Transverse colon (tissue), 4 donors: ENCODE results near the gene LGI1. TPM values are rescaled to one million over a fixed set of nuclear protein-coding genes. Genes with fewer than 3 reads are reported as not detected.

Source experiments
- DNase-seq: peaks from one replicate; pipeline ENCODE4 v3.0.0-alpha.2; 2019
- H3K27ac ChIP-seq, 4 donors: fragments of 200-600 bp; sonication (generic); 2 replicates each; pipeline ENCODE4 v1.5.1; 2016 to 2018; ENCODE audit warnings: inconsistent platforms in 4 of 4
- H3K27me3 ChIP-seq: fragments of 200-600 bp; sonication (generic); 2 replicates; pipeline ENCODE4 v1.5.1; 2017; ENCODE audit warnings: inconsistent platforms
- H3K36me3 ChIP-seq, 4 donors: fragments of 200-600 bp; sonication (generic); 2 replicates each; pipeline ENCODE4 v1.5.1; 2017 to 2019; ENCODE audit warnings: inconsistent platforms in 4 of 4
- H3K4me1 ChIP-seq, 4 donors: fragments of 200-600 bp; sonication (generic); 2 replicates each; pipeline ENCODE4 v1.5.1; 2017 to 2020; ENCODE audit warnings: inconsistent platforms in 4 of 4
- H3K4me3 ChIP-seq, 4 donors: fragments of 200-600 bp; sonication (generic); 1 replicate in 1 of 4; 2 replicates in 3 of 4; pipeline versions ENCODE4 v1.5.1 to v1.6.1; 2017 to 2019; ENCODE audit warnings: inconsistent platforms in 4 of 4
- H3K9me3 ChIP-seq, 2 donors: fragments of 200-600 bp; sonication (generic); 2 replicates each; pipeline ENCODE4 v1.5.1; 2017 to 2019; ENCODE audit warnings: inconsistent platforms in 2 of 2
- EP300 ChIP-seq: sonication (generic); formaldehyde crosslinking; IDR thresholded peaks from one replicate; pipeline ENCODE4 v1.6.1; 2017; ENCODE audit warnings: antibody characterized with exemption, low read depth
- POLR2A ChIP-seq: fragments of 450-650 bp; IDR thresholded peaks from one replicate; pipeline ENCODE4 v1.6.1; 2016; ENCODE audit warnings: antibody characterized with exemption, mild to moderate bottlenecking, moderate library complexity
- POLR2AphosphoS5 ChIP-seq, 3 donors: sonication (generic); formaldehyde crosslinking; IDR thresholded peaks; one replicate each; pipeline ENCODE4 v1.6.1; 2016; ENCODE audit warnings: antibody characterized with exemption in 3 of 3
- WGBS, 2 donors: methylation state at CpG; one replicate each; pipeline ENCODE4 v1.1.5; 2018; ENCODE audit warnings: low coverage in 1 of 2; 5-methylcytosine and 5-hydroxymethylcytosine counted together
- in situ Hi-C, 4 donors: fragments of 200-750 bp; cut with MboI; loops; one replicate each; pipeline versions ENCODE4 v1.15.0 to v1.15.1; 2017; ENCODE audit warnings: low sequenced_read_pairs in 3 of 4, low pct_ligation_motif_present in 1 of 4, low pct_unique_long_range_greater_than_20kb in 1 of 4
- intact Hi-C: fragments of 100-400 bp; cut with DNase I; formaldehyde crosslinking; loops from one replicate; pipeline ENCODE4 v1.15.1; 2023; ENCODE audit warnings: low total_unique reads
- total RNA-seq, 4 donors: library from RNA; depleted of rRNA; stranded (reverse); fragments of >200 nt; gene quantifications; one replicate each; pipeline ENCODE4 v1.1.0, GENCODE V29; 2016
- TF ChIP-seq, protein P1 (sequence below), 5 experiments: fragments of 200-600 bp in 3 of 5; fragments of 450-650 bp in 2 of 5; sonication (generic) in 3 of 5; IDR thresholded peaks; 1 replicate in 2 of 5; 2 replicates in 3 of 5; pipeline ENCODE4 v1.5.1; 2016 to 2017; ENCODE audit warnings: antibody characterized with exemption in 5 of 5, inconsistent platforms in 3 of 5, mild to moderate bottlenecking in 2 of 5, moderate library complexity in 1 of 5

LGI1 gene
- 1 to 10 TPM in 2 of 4 donors, not detected in 2; 1.1 to 2.4 TPM for total RNA-seq

DNA sequence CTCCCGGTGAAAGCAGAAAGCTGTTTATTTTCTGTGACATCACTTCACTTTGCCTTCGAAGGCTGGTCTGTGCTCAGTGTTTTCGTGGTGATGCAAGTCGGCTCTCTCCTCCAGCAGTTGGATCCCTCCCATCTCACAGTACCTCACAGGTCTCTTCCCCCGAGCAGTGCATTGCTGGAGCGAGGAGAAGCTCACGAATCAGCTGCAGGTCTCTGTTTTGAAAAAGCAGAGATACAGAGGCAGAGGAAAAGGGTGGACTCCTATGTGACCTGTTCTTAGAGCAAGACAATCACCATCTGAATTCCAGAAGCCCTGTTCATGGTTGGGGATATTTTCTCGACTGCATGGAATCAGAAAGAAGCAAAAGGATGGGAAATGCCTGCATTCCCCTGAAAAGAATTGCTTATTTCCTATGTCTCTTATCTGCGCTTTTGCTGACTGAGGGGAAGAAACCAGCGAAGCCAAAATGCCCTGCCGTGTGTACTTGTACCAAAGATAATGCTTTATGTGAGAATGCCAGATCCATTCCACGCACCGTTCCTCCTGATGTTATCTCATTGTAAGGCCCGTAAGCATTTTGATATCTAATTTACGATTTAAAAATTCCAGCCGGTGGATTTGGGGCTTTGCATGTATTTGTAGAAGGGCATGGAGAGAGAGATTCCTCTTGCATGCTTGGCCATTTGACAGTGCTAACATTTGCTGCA is at the start of gene LGI1:
Gene LGI1, plus strand, starts transcription at position 136 of the 707 bp plus-strand sequence. Its CDS starts 209 bp downstream, at position 345.
- in situ Hi-C loops (no loop called here), intact Hi-C loops (no loop called here)
- TF ChIP-seq, protein P1, sequence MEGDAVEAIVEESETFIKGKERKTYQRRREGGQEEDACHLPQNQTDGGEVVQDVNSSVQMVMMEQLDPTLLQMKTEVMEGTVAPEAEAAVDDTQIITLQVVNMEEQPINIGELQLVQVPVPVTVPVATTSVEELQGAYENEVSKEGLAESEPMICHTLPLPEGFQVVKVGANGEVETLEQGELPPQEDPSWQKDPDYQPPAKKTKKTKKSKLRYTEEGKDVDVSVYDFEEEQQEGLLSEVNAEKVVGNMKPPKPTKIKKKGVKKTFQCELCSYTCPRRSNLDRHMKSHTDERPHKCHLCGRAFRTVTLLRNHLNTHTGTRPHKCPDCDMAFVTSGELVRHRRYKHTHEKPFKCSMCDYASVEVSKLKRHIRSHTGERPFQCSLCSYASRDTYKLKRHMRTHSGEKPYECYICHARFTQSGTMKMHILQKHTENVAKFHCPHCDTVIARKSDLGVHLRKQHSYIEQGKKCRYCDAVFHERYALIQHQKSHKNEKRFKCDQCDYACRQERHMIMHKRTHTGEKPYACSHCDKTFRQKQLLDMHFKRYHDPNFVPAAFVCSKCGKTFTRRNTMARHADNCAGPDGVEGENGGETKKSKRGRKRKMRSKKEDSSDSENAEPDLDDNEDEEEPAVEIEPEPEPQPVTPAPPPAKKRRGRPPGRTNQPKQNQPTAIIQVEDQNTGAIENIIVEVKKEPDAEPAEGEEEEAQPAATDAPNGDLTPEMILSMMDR (IDR thresholded peaks at IDR 0.05): no peak
- no peak for TF ChIP-seq EP300
- TF ChIP-seq POLR2A: no peak
- TF ChIP-seq POLR2AphosphoS5 (IDR thresholded peaks at IDR 0.05): no peak
- Histone ChIP-seq H3K4me1 (peaks cover 0 to 14% (median 6%) of the 10 kb centered on the region in 4 donors), H3K27ac (peak within 1 kb of the TSS; percentile 1 to 62 (median 34)), H3K36me3 (no peaks in the 10 kb centered on the region), H3K27me3 (peaks cover 3% of the 10 kb centered on the region), H3K4me3 (peak within 1 kb of the TSS in 2 of 4 donors; percentile 8 to 12), H3K9me3 (no peaks in the 10 kb centered on the region)
- no peak for DNase-seq
- 58 to 63% methylated on average over 8 to 16 of the region's 16 CpGs for WGBS, 2 donors

DNA sequence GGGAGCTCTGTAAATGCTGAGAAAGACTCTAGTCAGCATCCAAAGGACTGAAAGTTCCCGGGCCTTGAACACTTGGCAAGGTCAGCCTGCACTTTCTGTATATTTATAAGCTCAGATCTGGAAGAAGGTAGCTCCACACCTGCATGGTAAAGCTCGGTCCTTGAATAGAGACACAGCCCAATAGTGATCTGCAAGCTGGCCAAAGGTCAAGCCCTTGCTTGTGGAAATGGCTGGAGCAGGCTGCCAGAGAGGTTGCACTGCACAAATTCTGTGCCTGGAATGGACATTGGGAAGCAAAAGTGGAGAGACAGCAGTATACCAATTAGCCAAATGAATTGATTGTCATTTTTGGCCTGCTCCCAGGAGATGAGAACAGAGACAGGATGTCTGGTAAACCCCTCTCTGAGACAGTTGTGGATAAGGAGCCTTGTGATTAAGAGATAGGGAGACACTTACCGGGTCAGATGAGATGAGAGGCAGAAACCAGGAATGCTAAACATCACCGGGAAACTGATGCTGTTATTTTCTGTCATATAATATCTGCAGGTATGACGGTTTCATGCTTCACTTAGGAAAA is 47.3 kb upstream of the LGI1 start:
- no peaks in the 10 kb centered on the region for H3K27me3 ChIP-seq
- DNase-seq: no peak
- 60 to 72% methylated on average over 3 to 5 of the region's 5 CpGs for WGBS, 2 donors
- in situ Hi-C loops (no loop called here), intact Hi-C loops (no loop called here)
- TF ChIP-seq, protein P1 (IDR thresholded peaks at IDR 0.05): no peak
- TF ChIP-seq EP300 (no peak), POLR2A (no peak), POLR2AphosphoS5 (IDR thresholded peaks at IDR 0.05) (no peak)
- no peak overlapping the region for H3K4me3 ChIP-seq
- no peaks in the 10 kb centered on the region for H3K9me3 ChIP-seq
- H3K4me1 ChIP-seq: no peaks in the 10 kb centered on the region
- no peak overlapping the region for H3K27ac ChIP-seq
- no peaks in the 10 kb centered on the region for H3K36me3 ChIP-seq

DNA sequence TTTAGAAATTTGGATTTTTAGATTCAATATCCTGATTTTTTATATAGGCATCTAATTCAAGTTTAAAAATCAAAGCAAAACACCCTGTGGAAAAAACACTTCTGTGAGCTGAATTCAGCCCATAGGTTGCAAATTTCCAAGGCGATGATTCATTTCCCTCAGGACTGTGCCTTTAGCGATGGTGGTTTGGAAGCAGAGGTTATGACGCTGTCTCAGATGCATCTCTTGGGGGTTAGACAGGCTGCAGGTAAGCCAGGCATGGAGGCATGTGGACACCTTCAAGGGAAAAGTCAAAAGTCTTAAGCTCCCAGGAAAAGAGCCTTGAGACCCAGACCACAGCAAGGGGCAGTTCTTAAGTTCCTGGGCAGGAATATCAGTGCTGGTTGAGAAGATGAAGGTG is 45.8 kb upstream of the LGI1 start:
- in situ Hi-C loops: no loop called here
- 55% methylated on average over 3 of the region's 3 CpGs; no CpG with 5 or more reads in 1 of the 2 donors for WGBS, 2 donors
- DNase-seq: no peak
- TF ChIP-seq POLR2AphosphoS5 (IDR thresholded peaks at IDR 0.05): no peak
- no peak for TF ChIP-seq POLR2A
- TF ChIP-seq, protein P1 (IDR thresholded peaks at IDR 0.05): no peak
- Histone ChIP-seq H3K27ac (no peak overlapping the region), H3K4me3 (no peak overlapping the region), H3K9me3 (no peaks in the 10 kb centered on the region), H3K4me1 (no peaks in the 10 kb centered on the region), H3K36me3 (no peaks in the 10 kb centered on the region), H3K27me3 (no peaks in the 10 kb centered on the region)
- intact Hi-C loops: no loop called here

DNA sequence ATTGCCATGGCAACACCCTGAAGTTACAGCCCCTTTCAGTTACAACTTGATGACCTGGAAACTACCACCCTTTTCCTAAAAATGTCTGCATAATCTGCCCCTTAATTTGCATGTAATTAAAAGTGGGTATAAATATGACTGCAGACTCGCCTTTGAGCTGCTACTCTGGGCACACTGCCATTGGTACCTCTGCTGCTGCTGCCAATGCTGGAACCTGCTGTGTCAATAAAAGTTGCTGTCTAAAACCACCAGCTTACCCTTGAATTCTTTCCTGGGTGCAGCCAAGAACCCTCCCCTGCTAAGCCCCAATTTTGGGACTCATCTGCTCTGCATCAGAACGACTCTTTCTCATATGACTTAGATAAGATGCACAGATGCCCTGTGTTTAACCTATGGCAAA is 45.1 kb upstream of the LGI1 start:
- 73 to 80% methylated on average over 1 to 2 of the region's 2 CpGs for WGBS, 2 donors
- no peaks in the 10 kb centered on the region for H3K4me1 ChIP-seq

More for the DNA sequence above, 45.1 kb upstream of the LGI1 start:
- in situ Hi-C loops: no loop called here
- intact Hi-C loops: no loop called here
- no peak overlapping the region for H3K4me3 ChIP-seq
- no peaks in the 10 kb centered on the region for H3K9me3 ChIP-seq
- no peaks in the 10 kb centered on the region for H3K27me3 ChIP-seq
- TF ChIP-seq, protein P1 (IDR thresholded peaks at IDR 0.05): no peak
- TF ChIP-seq EP300: no peak
- TF ChIP-seq POLR2A: no peak
- no peak for TF ChIP-seq POLR2AphosphoS5 (IDR thresholded peaks at IDR 0.05)
- DNase-seq: no peak
- no peaks in the 10 kb centered on the region for H3K36me3 ChIP-seq
- H3K27ac ChIP-seq: no peak overlapping the region
